M059J (cell line): ENCODE results near the gene MT1H. TPM values are rescaled to one million over a fixed set of nuclear protein-coding genes. Genes with fewer than 3 reads are reported as not detected.

Source experiments
- total RNA-seq: library from RNA; depleted of rRNA; stranded (reverse); fragments of >200 nt; shearing (Covaris generic); gene quantifications from 2 replicates; pipeline ENCODE4 v1.2.3, GENCODE V29; 2014; rRNA removed

Gene MT1H
- total RNA-seq, 1 experiment from 2014 or later, result not detected

Other genes with a start within 250 kb of the MT1H start
- 128 and 196 TPM in 2 replicates for gene AMFR, start 244.3 kb upstream of the MT1H start, total RNA-seq
- 83.5 and 172 TPM in 2 replicates for gene NUDT21, start 218.5 kb upstream of the MT1H start, total RNA-seq
- 103 and 105 TPM in 2 replicates for gene OGFOD1, start 218.3 kb upstream of the MT1H start, total RNA-seq
- 60.4 and 62.6 TPM in 2 replicates for gene BBS2, start 149.8 kb upstream of the MT1H start, total RNA-seq
- gene MT4, start 104.7 kb upstream of the MT1H start, total RNA-seq, result not detected in 2 replicates
- gene MT3, start 80.3 kb upstream of the MT1H start, total RNA-seq, result not detected in 2 replicates
- gene MT2A, start 61.2 kb upstream of the MT1H start, total RNA-seq, result 521 and 535 TPM in 2 replicates
- gene MT1E, start 44.0 kb upstream of the MT1H start, total RNA-seq, result 89.2 and 89.4 TPM in 2 replicates
- gene MT1M, start 37.2 kb upstream of the MT1H start, total RNA-seq, result 0.22 and 1.4 TPM in 2 replicates
- gene MT1A, start 31.1 kb upstream of the MT1H start, total RNA-seq, result 9.6 TPM in 1 of 2 replicates, not detected in the other
- not detected in 2 replicates for gene MT1B, start 17.9 kb upstream of the MT1H start, total RNA-seq
- gene MT1F, start 11.9 kb upstream of the MT1H start, total RNA-seq, result 12.8 and 13.0 TPM in 2 replicates
- 2.9 and 6.1 TPM in 2 replicates for gene MT1G, start 1.7 kb upstream of the MT1H start, total RNA-seq
- 200 and 232 TPM in 2 replicates for gene MT1X, start 12.7 kb downstream of the MT1H start, total RNA-seq
- gene NUP93, start 60.3 kb downstream of the MT1H start, total RNA-seq, result 106 and 123 TPM in 2 replicates
- gene SLC12A3, start 195.4 kb downstream of the MT1H start, total RNA-seq, result not detected in 2 replicates